ENCODE results near the gene GALNT17. TPM values are rescaled to one million over a fixed set of nuclear protein-coding genes. Genes with fewer than 3 reads are reported as not detected.

The GALNT17 gene
- total and polyA plus RNA-seq, 5 donors: 0.71 to 9.0 (median 5.2) TPM

DNA sequence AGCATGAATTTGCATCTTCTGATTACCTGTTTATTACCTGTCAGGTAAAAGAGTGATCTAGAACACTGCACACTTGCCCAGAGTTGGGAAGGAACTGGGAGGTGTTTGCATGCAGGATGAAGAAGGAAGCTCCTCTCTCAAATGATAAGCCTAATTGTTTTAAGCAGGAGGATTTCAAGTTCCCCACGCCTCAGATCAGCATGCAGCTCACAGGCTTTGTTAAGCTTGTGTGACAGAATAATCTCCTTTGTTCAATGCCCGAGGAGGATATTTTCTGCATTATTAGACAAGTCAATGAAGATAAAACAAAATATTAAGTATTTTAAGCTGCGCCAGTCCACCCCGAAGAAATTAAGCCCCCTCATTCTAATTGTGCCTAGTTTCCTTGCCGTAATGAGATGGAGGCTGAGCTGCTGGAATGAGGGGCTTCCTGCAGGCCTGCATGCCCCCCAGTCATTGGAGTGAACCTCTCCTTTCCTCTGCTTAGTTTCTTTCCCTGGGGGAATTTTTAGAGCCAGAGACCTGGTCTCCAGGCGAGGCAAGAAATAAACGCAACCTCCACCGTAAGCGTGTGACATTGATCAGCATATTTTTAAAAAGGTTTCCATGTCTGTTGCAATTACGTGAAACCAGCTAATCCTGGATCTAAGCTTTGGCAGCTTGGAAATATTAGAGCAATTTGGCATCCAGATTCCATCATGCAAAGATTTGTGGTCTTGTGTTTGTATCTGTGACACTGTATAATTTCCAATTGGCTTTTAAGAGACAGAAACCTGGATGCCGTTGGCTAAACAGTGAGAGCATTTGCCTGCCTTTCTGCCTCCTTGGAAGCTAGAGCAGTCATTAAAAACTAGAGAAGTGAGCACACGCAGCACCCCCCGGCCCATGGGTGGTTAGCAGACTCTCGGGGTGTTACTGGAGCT is 376.0 kb downstream of the GALNT17 start:
- intact Hi-C loops (cut with DNase I): no loop called here
- Histone ChIP-seq H3K27ac (ENCODE audit: low read length) (no peak overlapping the region), H3K27me3 (ENCODE audit: control insufficient read depth, insufficient read depth) (no peaks in the 10 kb centered on the region), H3K4me3 (ENCODE audit: low read length) (no peak overlapping the region), H3K4me1 (ENCODE audit: control insufficient read depth, insufficient read depth, low read length) (no peaks in the 10 kb centered on the region), H3K9me3 (ENCODE audit: control insufficient read depth, low read length) (no peaks in the 10 kb centered on the region)
- ATAC-seq (no peak), DNase-seq (no peak)
- 67% methylated on average over 14 of the region's 14 CpGs for WGBS

DNA sequence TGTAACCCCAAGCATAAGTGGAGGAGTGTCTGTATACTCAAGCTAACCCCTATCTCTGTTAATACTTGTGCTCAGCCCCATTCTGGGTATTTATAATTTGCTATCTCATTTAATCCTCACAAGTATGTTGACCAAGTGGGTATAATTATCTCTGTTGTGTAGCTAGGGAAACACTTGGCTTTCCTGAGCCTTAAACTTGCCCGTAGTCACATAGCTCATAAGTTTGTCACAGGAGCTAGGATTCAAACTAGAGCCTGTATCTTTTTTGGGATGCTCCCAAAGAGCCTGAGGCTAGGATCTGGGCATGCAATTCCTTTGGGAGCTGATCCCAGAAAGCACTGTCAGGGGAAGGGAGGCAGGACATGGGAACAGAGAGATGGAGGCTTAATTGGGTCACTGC is 377.4 kb downstream of the GALNT17 start:
- WGBS: 45% methylated on average over 1 of the region's 1 CpG
- Histone ChIP-seq H3K4me3 (ENCODE audit: low read length) (no peak overlapping the region), H3K4me1 (ENCODE audit: control insufficient read depth, insufficient read depth, low read length) (no peaks in the 10 kb centered on the region), H3K27me3 (ENCODE audit: control insufficient read depth, insufficient read depth) (no peaks in the 10 kb centered on the region), H3K27ac (ENCODE audit: low read length) (no peak overlapping the region), H3K9me3 (ENCODE audit: control insufficient read depth, low read length) (no peaks in the 10 kb centered on the region)
- no peak for ATAC-seq
- intact Hi-C loops (cut with DNase I): no loop called here
- no peak for DNase-seq

DNA sequence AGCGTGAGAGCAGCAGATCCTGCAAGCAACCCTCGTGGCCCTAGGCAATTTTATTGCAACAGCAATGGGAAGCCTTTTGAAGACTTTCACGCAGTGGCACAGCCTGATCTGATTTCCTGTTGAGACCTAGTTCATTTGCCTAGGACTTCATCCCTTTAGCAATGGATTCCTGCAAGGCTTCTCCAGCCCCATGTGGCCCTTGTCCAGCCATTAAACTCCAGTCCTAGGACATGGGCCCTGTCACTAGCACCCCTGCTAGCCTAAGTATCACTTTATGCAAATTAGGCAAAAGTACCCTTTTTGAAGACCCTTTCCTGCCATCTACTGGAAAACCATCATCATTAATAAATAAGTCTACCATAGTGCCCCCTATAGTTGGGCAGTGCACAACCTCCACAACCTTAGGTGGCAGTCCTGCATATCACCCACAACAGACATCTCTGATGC is 379.4 kb downstream of the GALNT17 start:
- Histone ChIP-seq H3K9me3 (ENCODE audit: control insufficient read depth, low read length) (no peaks in the 10 kb centered on the region), H3K27ac (ENCODE audit: low read length) (no peak overlapping the region), H3K27me3 (ENCODE audit: control insufficient read depth, insufficient read depth) (no peaks in the 10 kb centered on the region), H3K4me1 (ENCODE audit: control insufficient read depth, insufficient read depth, low read length) (no peaks in the 10 kb centered on the region), H3K4me3 (ENCODE audit: low read length) (no peak overlapping the region)
- DNase-seq: no peak
- ATAC-seq: no peak
- intact Hi-C loops (cut with DNase I): no loop called here
- WGBS: 77% methylated on average over 3 of the region's 3 CpGs

DNA sequence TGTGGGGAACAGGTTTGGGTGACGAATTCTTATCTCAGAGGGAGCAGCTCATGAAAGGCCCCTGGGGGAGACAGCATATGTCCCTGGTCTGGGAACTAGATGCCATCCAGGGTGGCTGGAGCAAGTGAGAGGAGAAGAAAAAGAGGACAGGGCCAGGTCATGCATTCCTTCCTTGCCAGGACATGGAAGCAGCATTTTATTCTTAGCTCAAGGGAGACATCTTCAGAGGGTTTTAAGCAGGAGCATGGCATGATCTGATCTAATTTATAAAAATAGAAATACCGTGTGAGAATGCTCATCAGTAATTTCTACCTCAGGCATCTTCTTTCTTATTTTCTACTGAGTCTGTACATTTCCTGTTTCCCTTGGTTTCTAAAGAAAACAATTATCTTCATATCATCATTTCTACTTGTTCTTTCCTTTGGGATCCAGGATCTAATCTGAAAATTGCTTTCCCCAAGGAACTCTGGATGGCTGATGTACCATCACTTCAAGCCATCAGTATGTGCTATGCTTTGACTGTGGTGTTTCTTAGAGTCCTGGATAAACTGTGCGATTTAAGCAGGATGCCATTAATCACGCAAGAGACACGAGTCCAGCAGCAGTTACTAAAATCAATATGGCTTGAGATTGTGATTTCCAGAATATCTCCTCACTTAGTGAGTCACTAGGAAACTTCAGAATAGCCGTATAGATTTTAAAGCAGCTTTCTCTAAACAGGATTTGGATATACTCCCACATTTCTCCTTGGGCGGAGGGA is 386.2 kb downstream of the GALNT17 start:
- 61% methylated on average over 7 of the region's 7 CpGs for WGBS

DNA sequence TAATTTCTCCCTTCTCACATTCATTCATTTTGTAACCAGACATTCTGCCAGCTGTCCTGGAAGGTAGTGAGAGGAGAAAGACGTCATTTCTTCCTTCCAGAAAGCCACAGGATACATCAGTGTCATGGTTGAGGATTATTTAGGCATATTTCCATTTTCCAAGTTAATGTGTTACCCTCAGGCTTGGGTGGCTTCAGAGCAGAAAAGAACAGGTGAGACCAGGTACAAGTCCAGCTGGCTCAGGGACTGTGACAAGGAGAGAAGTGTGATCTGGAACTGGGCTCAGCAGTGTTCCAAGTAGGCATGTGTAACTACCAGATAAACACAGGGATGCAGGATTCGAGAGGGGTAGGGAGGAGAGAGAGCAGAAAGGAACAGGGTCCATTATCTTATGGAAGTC is 386.9 kb downstream of the GALNT17 start:
- Histone ChIP-seq H3K9me3 (ENCODE audit: control insufficient read depth, low read length) (peaks cover 3% of the 10 kb centered on the region), H3K4me3 (ENCODE audit: low read length) (no peak overlapping the region), H3K27ac (ENCODE audit: low read length) (no peak overlapping the region), H3K4me1 (ENCODE audit: control insufficient read depth, insufficient read depth, low read length) (no peaks in the 10 kb centered on the region), H3K27me3 (ENCODE audit: control insufficient read depth, insufficient read depth) (no peaks in the 10 kb centered on the region)
- DNase-seq: no peak
- WGBS: 68% methylated on average over 2 of the region's 2 CpGs
- intact Hi-C loops (cut with DNase I): no loop called here
- ATAC-seq: no peak

More for the DNA sequence above, 386.2 kb downstream of the GALNT17 start:
- ATAC-seq (no peak), DNase-seq (no peak)
- intact Hi-C loops (cut with DNase I): no loop called here
- no peak overlapping the region for H3K27ac ChIP-seq (ENCODE audit: low read length)
- H3K9me3 ChIP-seq (ENCODE audit: control insufficient read depth, low read length): peaks cover 3% of the 10 kb centered on the region
- H3K4me1 ChIP-seq (ENCODE audit: control insufficient read depth, insufficient read depth, low read length): no peaks in the 10 kb centered on the region
- H3K4me3 ChIP-seq (ENCODE audit: low read length): no peak overlapping the region
- H3K27me3 ChIP-seq (ENCODE audit: control insufficient read depth, insufficient read depth): no peaks in the 10 kb centered on the region

DNA sequence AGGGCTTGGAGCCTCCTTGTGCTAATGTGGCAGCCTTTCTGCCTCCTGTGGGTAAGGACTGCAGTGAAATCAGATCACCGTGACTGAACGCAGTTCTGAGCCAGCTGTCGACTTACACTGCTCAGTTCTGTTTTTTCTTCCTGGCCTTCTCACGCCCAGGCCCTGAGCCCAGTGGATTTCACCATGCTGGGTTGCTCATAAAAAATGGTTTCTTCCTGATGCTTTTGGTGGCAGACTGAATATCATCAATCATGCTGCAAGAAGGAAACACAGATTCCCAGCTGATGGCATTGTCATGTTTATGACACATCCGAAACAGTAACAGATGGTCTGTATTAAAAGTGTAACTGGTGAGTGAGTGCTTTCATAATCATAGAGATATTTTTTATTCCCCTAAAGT is 389.6 kb downstream of the GALNT17 start:
- peaks cover 3% of the 10 kb centered on the region for H3K9me3 ChIP-seq (ENCODE audit: control insufficient read depth, low read length)
- no peaks in the 10 kb centered on the region for H3K27me3 ChIP-seq (ENCODE audit: control insufficient read depth, insufficient read depth)
- DNase-seq: peak in 1 of 3 donors; percentile 16
- no peak overlapping the region for H3K4me3 ChIP-seq (ENCODE audit: low read length)
- no peaks in the 10 kb centered on the region for H3K4me1 ChIP-seq (ENCODE audit: control insufficient read depth, insufficient read depth, low read length)
- WGBS: 56% methylated on average over 5 of the region's 5 CpGs
- no peak overlapping the region for H3K27ac ChIP-seq (ENCODE audit: low read length)
- intact Hi-C loops (cut with DNase I): no loop called here
- ATAC-seq: peak in 1 of 2 donors; percentile 28

DNA sequence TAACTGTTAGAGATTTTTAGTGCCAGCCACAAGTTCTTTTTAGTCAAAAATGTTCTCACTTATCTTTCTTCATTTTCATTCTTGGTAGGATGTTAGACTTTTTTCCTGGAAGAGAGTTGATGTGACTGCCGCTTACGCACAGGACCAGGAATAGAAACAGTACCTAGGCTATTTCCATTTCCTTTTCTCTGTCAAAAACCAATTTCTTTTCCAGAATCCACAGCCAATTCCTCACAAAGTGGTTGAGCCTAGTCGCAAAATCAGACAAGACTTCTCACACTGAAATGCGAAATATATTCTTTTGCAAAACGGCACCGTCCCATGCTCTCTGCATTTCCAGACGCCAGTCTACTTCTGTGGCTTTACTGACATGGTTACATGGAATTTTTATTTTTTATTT is 394.2 kb downstream of the GALNT17 start:
- no peak overlapping the region for H3K4me3 ChIP-seq (ENCODE audit: low read length)
- DNase-seq (no peak), ATAC-seq (no peak)
- H3K27me3 ChIP-seq (ENCODE audit: control insufficient read depth, insufficient read depth): no peaks in the 10 kb centered on the region
- H3K9me3 ChIP-seq (ENCODE audit: control insufficient read depth, low read length): no peaks in the 10 kb centered on the region
- no peaks in the 10 kb centered on the region for H3K4me1 ChIP-seq (ENCODE audit: control insufficient read depth, insufficient read depth, low read length)
- no peak overlapping the region for H3K27ac ChIP-seq (ENCODE audit: low read length)
- WGBS: 94% methylated on average over 7 of the region's 7 CpGs
- intact Hi-C loops (cut with DNase I): no loop called here

DNA sequence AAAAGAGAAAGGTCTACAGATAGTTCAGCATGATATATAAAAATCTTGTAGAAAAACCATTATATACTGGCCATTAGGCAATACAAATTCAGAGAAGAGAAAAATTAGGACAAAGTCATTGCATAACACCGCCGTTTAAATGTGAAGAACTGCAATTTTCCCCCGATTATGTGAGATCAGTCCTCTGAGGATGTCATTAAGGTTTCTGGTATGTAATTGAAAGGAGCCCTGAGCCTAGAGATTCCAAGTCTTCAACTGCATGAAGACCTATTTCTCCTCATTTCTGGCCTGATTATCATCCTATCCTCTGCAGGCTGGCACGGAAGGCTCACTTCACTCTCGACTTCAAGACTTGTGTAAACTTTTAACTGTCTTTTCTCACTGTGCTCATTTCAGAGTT is 395.3 kb downstream of the GALNT17 start:
- Histone ChIP-seq H3K4me3 (ENCODE audit: low read length) (no peak overlapping the region), H3K27ac (ENCODE audit: low read length) (no peak overlapping the region), H3K9me3 (ENCODE audit: control insufficient read depth, low read length) (no peaks in the 10 kb centered on the region), H3K27me3 (ENCODE audit: control insufficient read depth, insufficient read depth) (no peaks in the 10 kb centered on the region), H3K4me1 (ENCODE audit: control insufficient read depth, insufficient read depth, low read length) (no peaks in the 10 kb centered on the region)
- WGBS: 73% methylated on average over 5 of the region's 5 CpGs
- ATAC-seq (no peak), DNase-seq (no peak)
- intact Hi-C loops (cut with DNase I): no loop called here

DNA sequence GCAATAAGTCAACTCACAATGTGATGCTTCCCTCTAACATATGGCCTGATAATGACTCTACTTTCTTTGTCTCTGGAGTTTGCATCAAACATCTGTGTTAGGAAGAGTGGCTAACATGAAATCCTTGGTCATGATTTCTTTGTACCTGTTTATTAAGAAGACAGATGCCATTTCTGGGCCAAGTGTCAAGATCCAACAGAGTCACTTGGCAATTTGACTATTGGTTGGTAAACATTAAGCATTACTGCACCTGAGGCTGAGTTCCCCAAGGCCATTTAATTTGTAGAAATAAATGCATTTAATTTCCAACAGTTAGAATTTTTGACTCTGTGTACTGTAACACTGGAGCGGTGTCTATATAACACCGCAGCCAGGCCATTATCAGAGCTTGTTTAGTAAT is 403.7 kb downstream of the GALNT17 start:
- H3K27ac ChIP-seq (ENCODE audit: low read length): no peak overlapping the region
- DNase-seq: no peak
- H3K9me3 ChIP-seq (ENCODE audit: control insufficient read depth, low read length): no peaks in the 10 kb centered on the region
- ATAC-seq: no peak
- H3K27me3 ChIP-seq (ENCODE audit: control insufficient read depth, insufficient read depth): no peaks in the 10 kb centered on the region
- no peaks in the 10 kb centered on the region for H3K4me1 ChIP-seq (ENCODE audit: control insufficient read depth, insufficient read depth, low read length)
- H3K4me3 ChIP-seq (ENCODE audit: low read length): no peak overlapping the region
- intact Hi-C loops (cut with DNase I): no loop called here
- WGBS: 91% methylated on average over 2 of the region's 2 CpGs

DNA sequence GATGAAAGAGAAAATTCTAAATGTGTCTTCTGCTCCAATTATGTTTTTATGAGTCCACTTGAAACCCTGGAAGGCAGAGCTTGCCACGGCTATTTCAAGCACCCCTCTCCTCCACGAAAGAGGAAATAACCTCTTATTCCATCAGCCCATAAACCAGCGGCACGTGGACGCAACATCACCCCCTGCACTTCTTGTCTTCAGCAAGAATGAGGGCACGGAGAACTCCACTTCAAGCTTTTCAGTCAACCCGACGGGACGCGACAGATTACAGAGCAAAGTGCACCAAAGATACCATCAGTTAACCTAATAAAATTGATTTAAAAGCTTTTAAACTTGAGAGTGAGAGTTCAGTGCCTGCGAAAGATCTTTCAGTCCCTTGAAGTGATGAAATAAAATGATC is 406.3 kb downstream of the GALNT17 start:
- WGBS: 54% methylated on average over 11 of the region's 11 CpGs
- no peak for DNase-seq
- Histone ChIP-seq H3K27ac (ENCODE audit: low read length) (no peak overlapping the region), H3K4me3 (ENCODE audit: low read length) (no peak overlapping the region), H3K27me3 (ENCODE audit: control insufficient read depth, insufficient read depth) (no peaks in the 10 kb centered on the region), H3K4me1 (ENCODE audit: control insufficient read depth, insufficient read depth, low read length) (no peaks in the 10 kb centered on the region), H3K9me3 (ENCODE audit: control insufficient read depth, low read length) (no peaks in the 10 kb centered on the region)
- no peak for ATAC-seq
- intact Hi-C loops (cut with DNase I): no loop called here

DNA sequence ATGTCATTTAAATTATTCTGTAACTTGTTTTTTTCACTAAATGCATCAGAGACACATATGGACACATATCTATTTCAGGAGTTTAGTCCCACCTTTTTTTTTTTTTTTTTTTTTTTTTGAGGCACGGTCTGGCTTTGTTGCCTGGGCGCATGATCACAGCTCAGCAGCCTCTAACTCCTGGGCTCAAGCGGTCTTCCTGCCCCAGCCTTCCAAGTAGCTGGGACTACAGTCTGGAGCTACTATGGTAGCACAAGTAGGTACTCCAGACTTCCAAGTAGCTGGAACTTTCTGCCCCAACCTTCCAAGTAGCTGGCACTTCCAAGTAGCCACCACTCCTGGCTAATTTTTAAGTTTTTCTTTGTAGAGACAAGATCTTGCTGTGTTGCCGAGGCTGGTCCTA is 407.7 kb downstream of the GALNT17 start:
- no peaks in the 10 kb centered on the region for H3K27me3 ChIP-seq (ENCODE audit: control insufficient read depth, insufficient read depth)
- intact Hi-C loops (cut with DNase I): no loop called here
- no peak for DNase-seq
- no peaks in the 10 kb centered on the region for H3K4me1 ChIP-seq (ENCODE audit: control insufficient read depth, insufficient read depth, low read length)
- H3K9me3 ChIP-seq (ENCODE audit: control insufficient read depth, low read length): no peaks in the 10 kb centered on the region
- 92% methylated on average over 4 of the region's 4 CpGs for WGBS
- H3K4me3 ChIP-seq (ENCODE audit: low read length): no peak overlapping the region
- ATAC-seq: no peak
- no peak overlapping the region for H3K27ac ChIP-seq (ENCODE audit: low read length)
